ENCODE data around the gene SREK1. TPM values are rescaled to one million over a fixed set of nuclear protein-coding genes. Genes with fewer than 3 reads are reported as not detected.

Gene SREK1
- total RNA-seq, 1 experiment from 2014 or later: 65.6 TPM

DNA sequence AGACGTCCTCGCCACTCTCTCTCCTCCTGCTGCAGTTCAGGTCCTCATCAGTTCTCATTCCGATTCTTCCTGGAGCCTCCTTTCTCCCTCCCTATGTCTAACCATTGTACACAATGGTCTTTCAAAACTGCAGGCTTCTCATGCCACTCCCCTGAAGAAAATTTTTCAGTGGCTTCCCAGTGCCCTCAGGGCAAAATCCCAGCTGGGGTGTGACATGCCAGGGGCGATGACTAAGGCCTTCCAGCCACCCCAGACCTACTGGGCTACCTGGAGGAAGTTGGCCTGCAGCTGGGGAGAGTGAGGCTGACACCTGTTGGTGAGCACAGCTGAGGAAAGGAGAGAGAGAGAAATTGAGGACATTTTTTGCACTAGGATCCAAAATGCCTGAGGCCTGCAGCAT, 65.2 kb downstream of the SREK1 start:
- RAD21 ChIA-PET (ENCODE audit: low non-redundant PET in 1 of 2, low total read pairs in 2 of 2, uncharacterized antibody in 2 of 2, unreplicated experiment in 2 of 2): no interaction called here
- CTCF ChIA-PET: interaction anchor here (1.0 kb wide), 1 partner anchor 35 kb away, joined by 3 read pairs; no protein-coding TSS in a partner anchor
- DNase-seq (ENCODE audit: low read depth, low spot score): peak; percentile 75
- Histone ChIP-seq H3K9me2 (ENCODE audit: insufficient read depth) (no peaks in the 10 kb centered on the region), H3K4me3 (replicated peaks in 1 of 2; ENCODE audit: low read depth in 1 of 2, low read length in 2 of 2) (no peak overlapping the region; a peak in 1 of 4 replicates), H3K27ac (ENCODE audit: low read depth, low read length) (peak overlapping the region; percentile 52), H3K27me3 (ENCODE audit: insufficient read depth, low read length) (no peaks in the 10 kb centered on the region), H3K4me1 (ENCODE audit: control insufficient read depth in 1 of 2, insufficient read depth in 2 of 2, low read length in 2 of 2) (peaks cover 17 to 25% of the 10 kb centered on the region in 2 experiments), H3K79me2 (ENCODE audit: insufficient read depth, low read length) (no peaks in the 10 kb centered on the region), H3K9me3 (ENCODE audit: control insufficient read depth in 1 of 2, insufficient read depth in 1 of 2, low read depth in 1 of 2, low read length in 2 of 2) (no peaks in the 10 kb centered on the region), H3K4me2 (ENCODE audit: low read length) (peak overlapping the region; percentile 70), H3K9ac (ENCODE audit: low read length) (0 out of 2 replicates have a peak overlapping the region, but pooled peaks have one; percentile 13), H4K20me1 (ENCODE audit: insufficient read depth) (no peaks in the 10 kb centered on the region), H2AFZ (ENCODE audit: low read depth, low read length, poor library complexity, severe bottlenecking) (peak overlapping the region; percentile 69), H3K36me3 (ENCODE audit: control insufficient read depth in 1 of 2, insufficient read depth in 2 of 2, low read length in 2 of 2) (no peaks in the 10 kb centered on the region)
- BruUV-seq (replicated peaks): no TSS peak
- ATAC-seq: peak; percentile 97
- intact Hi-C loops (cut with micrococcal nuclease): loop anchor here (1.0 to 5.0 kb wide), 2 partner anchors 38 to 487 kb away; partner anchors contain the start of genes NLN and SGTB
- POLR2A ChIA-PET: no interaction called here
- no peak for TF ChIP-seq EGR1 (IDR thresholded peaks at IDR 0.05; ENCODE audit: low read depth)
- TF ChIP-seq RAD21 (IDR thresholded peaks at IDR 0.05; ENCODE audit: low read depth): peak; percentile 87
- no peak for TF ChIP-seq EZH2 (IDR thresholded peaks at IDR 0.05)
- no peak for TF ChIP-seq SRF (IDR thresholded peaks at IDR 0.05; ENCODE audit: low read depth)
- TF ChIP-seq, protein P1, sequence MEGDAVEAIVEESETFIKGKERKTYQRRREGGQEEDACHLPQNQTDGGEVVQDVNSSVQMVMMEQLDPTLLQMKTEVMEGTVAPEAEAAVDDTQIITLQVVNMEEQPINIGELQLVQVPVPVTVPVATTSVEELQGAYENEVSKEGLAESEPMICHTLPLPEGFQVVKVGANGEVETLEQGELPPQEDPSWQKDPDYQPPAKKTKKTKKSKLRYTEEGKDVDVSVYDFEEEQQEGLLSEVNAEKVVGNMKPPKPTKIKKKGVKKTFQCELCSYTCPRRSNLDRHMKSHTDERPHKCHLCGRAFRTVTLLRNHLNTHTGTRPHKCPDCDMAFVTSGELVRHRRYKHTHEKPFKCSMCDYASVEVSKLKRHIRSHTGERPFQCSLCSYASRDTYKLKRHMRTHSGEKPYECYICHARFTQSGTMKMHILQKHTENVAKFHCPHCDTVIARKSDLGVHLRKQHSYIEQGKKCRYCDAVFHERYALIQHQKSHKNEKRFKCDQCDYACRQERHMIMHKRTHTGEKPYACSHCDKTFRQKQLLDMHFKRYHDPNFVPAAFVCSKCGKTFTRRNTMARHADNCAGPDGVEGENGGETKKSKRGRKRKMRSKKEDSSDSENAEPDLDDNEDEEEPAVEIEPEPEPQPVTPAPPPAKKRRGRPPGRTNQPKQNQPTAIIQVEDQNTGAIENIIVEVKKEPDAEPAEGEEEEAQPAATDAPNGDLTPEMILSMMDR (IDR thresholded peaks at IDR 0.05 in 2 of 3, conservative IDR thresholded peaks at IDR 0.05 in 1 of 3; ENCODE audit: borderline replicate concordance in 1 of 3, insufficient read depth in 1 of 3, low read depth in 2 of 3, low read length in 2 of 3): peak; percentile 54 to 60 (median 58); a peak in 5 of 6 replicates
- no peak for TF ChIP-seq POLR2A (IDR thresholded peaks at IDR 0.05; ENCODE audit: borderline replicate concordance, extremely low read depth, insufficient read depth, insufficient read length)
- TF ChIP-seq FOSL1 (IDR thresholded peaks at IDR 0.05; ENCODE audit: low read depth): peak; percentile 74
- no peak for TF ChIP-seq ZFX (IDR thresholded peaks at IDR 0.05)
- TF ChIP-seq ZNF274 (IDR thresholded peaks at IDR 0.05; ENCODE audit: low read depth, low read length): no peak
- TF ChIP-seq JUND (IDR thresholded peaks at IDR 0.05): peak; percentile 76
- TF ChIP-seq POLR2AphosphoS5 (IDR thresholded peaks at IDR 0.05; ENCODE audit: low read depth, low read length): peak; percentile 20; the same call in 1 of the 2 replicates
- TF ChIP-seq TCF7L2 (IDR thresholded peaks at IDR 0.05; ENCODE audit: borderline replicate concordance, extremely low read depth, insufficient read depth, insufficient read length): no peak
- TF ChIP-seq EZH2phosphoT487 (IDR thresholded peaks at IDR 0.05; ENCODE audit: borderline replicate concordance): no peak
- no peak for TF ChIP-seq ATF3 (IDR thresholded peaks at IDR 0.05)
- no peak for TF ChIP-seq REST (IDR thresholded peaks at IDR 0.05; ENCODE audit: low read depth)
- peak; percentile 65 for TF ChIP-seq SP1 (IDR thresholded peaks at IDR 0.05; ENCODE audit: low read depth)
- no peak for TF ChIP-seq ELF1 (IDR thresholded peaks at IDR 0.05; ENCODE audit: borderline replicate concordance, low read depth)
- TF ChIP-seq, protein P2, sequence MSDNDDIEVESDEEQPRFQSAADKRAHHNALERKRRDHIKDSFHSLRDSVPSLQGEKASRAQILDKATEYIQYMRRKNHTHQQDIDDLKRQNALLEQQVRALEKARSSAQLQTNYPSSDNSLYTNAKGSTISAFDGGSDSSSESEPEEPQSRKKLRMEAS (IDR thresholded peaks at IDR 0.05): peak; percentile 79
- TF ChIP-seq CBX3 (IDR thresholded peaks at IDR 0.05; ENCODE audit: low read depth): peak; percentile 66; the same call in 1 of the 2 replicates
- TF ChIP-seq CEBPB (IDR thresholded peaks at IDR 0.05; ENCODE audit: low read depth): no peak
- peak; percentile 37 for TF ChIP-seq YY1 (IDR thresholded peaks at IDR 0.05; ENCODE audit: extremely low read depth, insufficient replicate concordance, low read depth, low read length)
- TF ChIP-seq SIN3A (IDR thresholded peaks at IDR 0.05; ENCODE audit: low read depth): no peak
